H9 (cell line): ENCODE measurements around the gene PTCD2. TPM values are rescaled to one million over a fixed set of nuclear protein-coding genes. Genes with fewer than 3 reads are reported as not detected.

Source experiments
- DNase-seq: peaks from one replicate; pipeline ENCODE4 v3.0.0-alpha.2; 2017
- H2AFZ ChIP-seq: one replicate; pipeline ENCODE4 v1.6.1; 2013; ENCODE audit warnings: mild to moderate bottlenecking, low read length, control low read depth, moderate library complexity
- H2AK5ac ChIP-seq: 2 replicates; pipeline ENCODE4 v1.6.1; 2013; ENCODE audit warnings: low read length, control low read depth, mixed read lengths; ENCODE audit not compliant: insufficient read length
- H2BK120ac ChIP-seq: one replicate; pipeline ENCODE4 v1.6.1; 2013; ENCODE audit warnings: low read depth, mild to moderate bottlenecking, low read length, control low read depth, inconsistent platforms; ENCODE audit not compliant: poor library complexity, severe bottlenecking
- H2BK12ac ChIP-seq: 2 replicates; pipeline ENCODE4 v1.6.1; 2013; ENCODE audit warnings: low read length, control low read depth, mixed read lengths, low read depth; ENCODE audit not compliant: insufficient read length
- H2BK15ac ChIP-seq: 2 replicates; pipeline ENCODE4 v1.6.1; 2013; ENCODE audit warnings: low read depth, low read length, control low read depth
- H2BK20ac ChIP-seq: one replicate; pipeline ENCODE4 v1.6.1; 2013; ENCODE audit warnings: low read depth, mild to moderate bottlenecking, low read length, control low read depth, inconsistent platforms; ENCODE audit not compliant: poor library complexity, severe bottlenecking
- H2BK5ac ChIP-seq: 2 replicates; pipeline ENCODE4 v1.6.1; 2013; ENCODE audit warnings: low read length, control low read depth, mixed read lengths; ENCODE audit not compliant: insufficient read length
- H3K14ac ChIP-seq: 2 replicates; pipeline ENCODE4 v1.6.1; 2013; ENCODE audit warnings: low read length, control low read depth; ENCODE audit not compliant: insufficient read depth
- H3K18ac ChIP-seq: 2 replicates; pipeline ENCODE4 v1.6.1; 2013; ENCODE audit warnings: low read depth, mild to moderate bottlenecking, mixed read lengths, low read length, control low read depth; ENCODE audit not compliant: insufficient read length
- H3K23ac ChIP-seq: 2 replicates; pipeline ENCODE4 v1.6.1; 2013; ENCODE audit warnings: low read length, control low read depth, mixed read lengths, low read depth; ENCODE audit not compliant: insufficient read length
- H3K23me2 ChIP-seq: 2 replicates; pipeline ENCODE4 v1.6.1; 2013; ENCODE audit warnings: low read depth, mild to moderate bottlenecking, mixed read lengths, low read length, control low read depth; ENCODE audit not compliant: insufficient read length, poor library complexity, severe bottlenecking
- H3K27ac ChIP-seq: 2 replicates; pipeline ENCODE4 v1.5.1; 2013; ENCODE audit warnings: low read length, control low read depth, mixed read lengths, low read depth; ENCODE audit not compliant: insufficient read length
- H3K27me3 ChIP-seq: 2 replicates; pipeline ENCODE4 v1.6.1; 2013; ENCODE audit warnings: low read length, control low read depth, inconsistent platforms; ENCODE audit not compliant: insufficient read depth
- H3K4ac ChIP-seq: 2 replicates; pipeline ENCODE4 v1.6.1; 2013; ENCODE audit warnings: low read depth, mild to moderate bottlenecking, control low read depth, inconsistent platforms, low read length, moderate library complexity
- H3K4me1 ChIP-seq: 2 replicates; pipeline ENCODE4 v1.6.1; 2013; ENCODE audit warnings: low read length, control low read depth, inconsistent platforms; ENCODE audit not compliant: insufficient read depth
- H3K4me2 ChIP-seq: 2 replicates; pipeline ENCODE4 v1.6.1; 2013; ENCODE audit warnings: low read length, control low read depth, mixed read lengths; ENCODE audit not compliant: insufficient read length, insufficient read depth
- H3K56ac ChIP-seq: 2 replicates; pipeline ENCODE4 v1.6.1; 2013; ENCODE audit warnings: low read depth, mild to moderate bottlenecking, mixed read lengths, low read length, control low read depth; ENCODE audit not compliant: insufficient read length
- H3K79me1 ChIP-seq: 2 replicates; pipeline ENCODE4 v1.6.1; 2013; ENCODE audit warnings: low read depth, mild to moderate bottlenecking, moderate library complexity, low read length, control low read depth, inconsistent platforms; ENCODE audit not compliant: insufficient read depth, poor library complexity, severe bottlenecking
- H3K79me2 ChIP-seq: 2 replicates; pipeline ENCODE4 v1.6.1; 2013; ENCODE audit warnings: low read length, control low read depth, inconsistent platforms; ENCODE audit not compliant: insufficient read depth
- H3K9ac ChIP-seq: 2 replicates; pipeline ENCODE4 v1.6.1; 2013; ENCODE audit warnings: low read length, control low read depth, mixed read lengths; ENCODE audit not compliant: insufficient read length; ENCODE audit errors: extremely low read depth
- H3K9me3 ChIP-seq: one replicate; pipeline ENCODE4 v1.6.1; 2013; ENCODE audit warnings: low read depth, low read length, inconsistent platforms; ENCODE audit not compliant: control insufficient read depth
- H3T11ph ChIP-seq: one replicate; pipeline ENCODE4 v1.6.1; 2013; ENCODE audit warnings: mild to moderate bottlenecking, low read length, control low read depth, inconsistent platforms
- H4K20me1 ChIP-seq: one replicate; pipeline ENCODE4 v1.6.1; 2013; ENCODE audit not compliant: control insufficient read depth, insufficient read length, insufficient read depth
- H4K5ac ChIP-seq: 2 replicates; pipeline ENCODE4 v1.6.1; 2013; ENCODE audit warnings: low read depth, mild to moderate bottlenecking, mixed read lengths, low read length, control low read depth; ENCODE audit not compliant: insufficient read length
- H4K8ac ChIP-seq: replicated peaks from 2 replicates; pipeline ENCODE4 v1.6.1; 2013; ENCODE audit warnings: low read length, control low read depth, mixed read lengths, low read depth; ENCODE audit not compliant: insufficient read length
- H4K91ac ChIP-seq: 2 replicates; pipeline ENCODE4 v1.6.1; 2013; ENCODE audit warnings: low read depth, mild to moderate bottlenecking, moderate library complexity, mixed read lengths, low read length, control low read depth; ENCODE audit not compliant: insufficient read length
- H3K27ac Mint-ChIP-seq, 3 experiments: 2 replicates in 2 of 3; 3 replicates in 1 of 3; pipeline ENCODE4 v1.8.0; 2020 to 2021; ENCODE audit warnings: mixed read lengths in 3 of 3, mild to moderate bottlenecking in 1 of 3, moderate library complexity in 1 of 3
- H3K27me3 Mint-ChIP-seq: 2 replicates; pipeline ENCODE4 v1.8.0; 2021; ENCODE audit warnings: low read depth, mild to moderate bottlenecking, moderate library complexity, mixed read lengths
- H3K36me3 Mint-ChIP-seq, 3 experiments: 2 replicates in 2 of 3; 3 replicates in 1 of 3; pipeline ENCODE4 v1.8.0; 2020 to 2021; ENCODE audit warnings: low read depth in 3 of 3, mixed read lengths in 3 of 3; ENCODE audit not compliant: insufficient read depth in 1 of 3
- H3K4me1 Mint-ChIP-seq, 2 experiments: 2 replicates each; pipeline ENCODE4 v1.8.0; 2020; ENCODE audit warnings: mixed read lengths in 2 of 2
- H3K4me3 Mint-ChIP-seq, 2 experiments: 2 replicates in 1 of 2; 3 replicates in 1 of 2; pipeline ENCODE4 v1.8.0; 2020 to 2021; ENCODE audit warnings: mild to moderate bottlenecking in 2 of 2, mixed read lengths in 2 of 2, moderate library complexity in 1 of 2
- H3K9me3 Mint-ChIP-seq, 2 experiments: 2 replicates in 1 of 2; 3 replicates in 1 of 2; pipeline ENCODE4 v1.8.0; 2020; ENCODE audit warnings: mild to moderate bottlenecking in 2 of 2, mixed read lengths in 2 of 2, moderate library complexity in 1 of 2
- WGBS: extraction: QIAGEN DNeasy Blood & Tissue Kit; methylation state at CpG from one replicate; pipeline ENCODE4 v1.1.7; 2013; ENCODE audit warnings: missing lambda C conversion rate, low lambda C conversion rate, mixed read lengths; ENCODE audit not compliant: insufficient read length; ENCODE audit errors: extremely low coverage; 5-methylcytosine and 5-hydroxymethylcytosine counted together
- total RNA-seq: library from RNA; stranded (reverse); gene quantifications from 2 replicates; pipeline ENCODE4 v1.2.1, GENCODE V29; 2021
- TF ChIP-seq, protein P1 (sequence below): fragments of 200-600 bp; sonication (generic); conservative IDR thresholded peaks from 3 replicates; pipeline ENCODE4 v1.8.0; 2021; ENCODE audit warnings: antibody characterized with exemption, mild to moderate bottlenecking

The PTCD2 gene
- total RNA-seq, 1 experiment from 2014 or later, result 12.7 TPM

DNA sequence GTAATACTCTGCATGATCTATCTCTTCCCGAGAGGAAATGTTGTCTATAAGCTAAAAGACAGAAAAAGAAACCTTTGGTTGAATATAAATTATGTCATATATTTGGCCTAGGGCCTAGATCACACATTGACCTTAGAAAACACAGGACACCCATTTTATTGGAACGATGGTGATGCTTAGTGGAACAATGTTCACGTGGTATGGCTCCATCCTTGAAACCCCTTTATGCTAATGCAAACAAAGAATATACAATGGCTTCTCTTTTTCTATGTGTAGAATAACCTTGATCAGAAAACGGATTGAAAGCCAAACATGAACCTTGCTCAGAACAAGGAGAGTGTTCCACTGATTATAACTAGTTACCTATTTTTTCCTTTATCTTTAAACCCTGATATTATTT lies 24.6 kb upstream of the PTCD2 start:
- Histone ChIP-seq H3K27me3 (no peaks in the 10 kb centered on the region), H2AFZ (no peak overlapping the region), H3K4me2 (no peak overlapping the region), H3K56ac (no peak overlapping the region), H3K14ac (no peak overlapping the region), H2BK12ac (no peak overlapping the region), H3T11ph (no peak overlapping the region), H4K8ac (no peak overlapping the region), H3K9ac (no peak overlapping the region), H3K23ac (no peak overlapping the region), H2BK15ac (no peak overlapping the region), H2BK120ac (no peak overlapping the region), H2AK5ac (no peak overlapping the region), H2BK5ac (no peak overlapping the region), H3K4ac (no peak overlapping the region), H3K79me2 (peaks cover 6% of the 10 kb centered on the region), H3K23me2 (no peaks in the 10 kb centered on the region), H4K5ac (no peak overlapping the region), H3K79me1 (peaks cover 6% of the 10 kb centered on the region), H3K18ac (no peak overlapping the region), H3K27ac (no peak overlapping the region), H2BK20ac (no peak overlapping the region), H4K91ac (no peak overlapping the region), H3K9me3 (no peaks in the 10 kb centered on the region), H3K4me1 (0 out of 2 replicates have a peak, but pooled peaks cover 3% of the 10 kb centered on the region), H4K20me1 (no peaks in the 10 kb centered on the region)
- no peaks in the 10 kb centered on the region for H3K27me3 Mint-ChIP-seq
- no CpG with 5 or more reads among the region's 4 CpGs for WGBS
- H3K9me3 Mint-ChIP-seq, result no peaks in the 10 kb centered on the region
- H3K4me3 Mint-ChIP-seq, result no peak overlapping the region
- no peak for DNase-seq
- TF ChIP-seq, protein P1, sequence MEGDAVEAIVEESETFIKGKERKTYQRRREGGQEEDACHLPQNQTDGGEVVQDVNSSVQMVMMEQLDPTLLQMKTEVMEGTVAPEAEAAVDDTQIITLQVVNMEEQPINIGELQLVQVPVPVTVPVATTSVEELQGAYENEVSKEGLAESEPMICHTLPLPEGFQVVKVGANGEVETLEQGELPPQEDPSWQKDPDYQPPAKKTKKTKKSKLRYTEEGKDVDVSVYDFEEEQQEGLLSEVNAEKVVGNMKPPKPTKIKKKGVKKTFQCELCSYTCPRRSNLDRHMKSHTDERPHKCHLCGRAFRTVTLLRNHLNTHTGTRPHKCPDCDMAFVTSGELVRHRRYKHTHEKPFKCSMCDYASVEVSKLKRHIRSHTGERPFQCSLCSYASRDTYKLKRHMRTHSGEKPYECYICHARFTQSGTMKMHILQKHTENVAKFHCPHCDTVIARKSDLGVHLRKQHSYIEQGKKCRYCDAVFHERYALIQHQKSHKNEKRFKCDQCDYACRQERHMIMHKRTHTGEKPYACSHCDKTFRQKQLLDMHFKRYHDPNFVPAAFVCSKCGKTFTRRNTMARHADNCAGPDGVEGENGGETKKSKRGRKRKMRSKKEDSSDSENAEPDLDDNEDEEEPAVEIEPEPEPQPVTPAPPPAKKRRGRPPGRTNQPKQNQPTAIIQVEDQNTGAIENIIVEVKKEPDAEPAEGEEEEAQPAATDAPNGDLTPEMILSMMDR, result no peak
- H3K4me1 Mint-ChIP-seq, result peaks cover 17 to 20% of the 10 kb centered on the region in 2 experiments
- peaks cover 7 to 34% (median 22%) of the 10 kb centered on the region in 3 experiments; a peak in 5 of 7 replicates for H3K36me3 Mint-ChIP-seq
- H3K27ac Mint-ChIP-seq, result no peak overlapping the region
